ENCODE results near the gene MROH2A.

- TF ChIP-seq, protein P1, sequence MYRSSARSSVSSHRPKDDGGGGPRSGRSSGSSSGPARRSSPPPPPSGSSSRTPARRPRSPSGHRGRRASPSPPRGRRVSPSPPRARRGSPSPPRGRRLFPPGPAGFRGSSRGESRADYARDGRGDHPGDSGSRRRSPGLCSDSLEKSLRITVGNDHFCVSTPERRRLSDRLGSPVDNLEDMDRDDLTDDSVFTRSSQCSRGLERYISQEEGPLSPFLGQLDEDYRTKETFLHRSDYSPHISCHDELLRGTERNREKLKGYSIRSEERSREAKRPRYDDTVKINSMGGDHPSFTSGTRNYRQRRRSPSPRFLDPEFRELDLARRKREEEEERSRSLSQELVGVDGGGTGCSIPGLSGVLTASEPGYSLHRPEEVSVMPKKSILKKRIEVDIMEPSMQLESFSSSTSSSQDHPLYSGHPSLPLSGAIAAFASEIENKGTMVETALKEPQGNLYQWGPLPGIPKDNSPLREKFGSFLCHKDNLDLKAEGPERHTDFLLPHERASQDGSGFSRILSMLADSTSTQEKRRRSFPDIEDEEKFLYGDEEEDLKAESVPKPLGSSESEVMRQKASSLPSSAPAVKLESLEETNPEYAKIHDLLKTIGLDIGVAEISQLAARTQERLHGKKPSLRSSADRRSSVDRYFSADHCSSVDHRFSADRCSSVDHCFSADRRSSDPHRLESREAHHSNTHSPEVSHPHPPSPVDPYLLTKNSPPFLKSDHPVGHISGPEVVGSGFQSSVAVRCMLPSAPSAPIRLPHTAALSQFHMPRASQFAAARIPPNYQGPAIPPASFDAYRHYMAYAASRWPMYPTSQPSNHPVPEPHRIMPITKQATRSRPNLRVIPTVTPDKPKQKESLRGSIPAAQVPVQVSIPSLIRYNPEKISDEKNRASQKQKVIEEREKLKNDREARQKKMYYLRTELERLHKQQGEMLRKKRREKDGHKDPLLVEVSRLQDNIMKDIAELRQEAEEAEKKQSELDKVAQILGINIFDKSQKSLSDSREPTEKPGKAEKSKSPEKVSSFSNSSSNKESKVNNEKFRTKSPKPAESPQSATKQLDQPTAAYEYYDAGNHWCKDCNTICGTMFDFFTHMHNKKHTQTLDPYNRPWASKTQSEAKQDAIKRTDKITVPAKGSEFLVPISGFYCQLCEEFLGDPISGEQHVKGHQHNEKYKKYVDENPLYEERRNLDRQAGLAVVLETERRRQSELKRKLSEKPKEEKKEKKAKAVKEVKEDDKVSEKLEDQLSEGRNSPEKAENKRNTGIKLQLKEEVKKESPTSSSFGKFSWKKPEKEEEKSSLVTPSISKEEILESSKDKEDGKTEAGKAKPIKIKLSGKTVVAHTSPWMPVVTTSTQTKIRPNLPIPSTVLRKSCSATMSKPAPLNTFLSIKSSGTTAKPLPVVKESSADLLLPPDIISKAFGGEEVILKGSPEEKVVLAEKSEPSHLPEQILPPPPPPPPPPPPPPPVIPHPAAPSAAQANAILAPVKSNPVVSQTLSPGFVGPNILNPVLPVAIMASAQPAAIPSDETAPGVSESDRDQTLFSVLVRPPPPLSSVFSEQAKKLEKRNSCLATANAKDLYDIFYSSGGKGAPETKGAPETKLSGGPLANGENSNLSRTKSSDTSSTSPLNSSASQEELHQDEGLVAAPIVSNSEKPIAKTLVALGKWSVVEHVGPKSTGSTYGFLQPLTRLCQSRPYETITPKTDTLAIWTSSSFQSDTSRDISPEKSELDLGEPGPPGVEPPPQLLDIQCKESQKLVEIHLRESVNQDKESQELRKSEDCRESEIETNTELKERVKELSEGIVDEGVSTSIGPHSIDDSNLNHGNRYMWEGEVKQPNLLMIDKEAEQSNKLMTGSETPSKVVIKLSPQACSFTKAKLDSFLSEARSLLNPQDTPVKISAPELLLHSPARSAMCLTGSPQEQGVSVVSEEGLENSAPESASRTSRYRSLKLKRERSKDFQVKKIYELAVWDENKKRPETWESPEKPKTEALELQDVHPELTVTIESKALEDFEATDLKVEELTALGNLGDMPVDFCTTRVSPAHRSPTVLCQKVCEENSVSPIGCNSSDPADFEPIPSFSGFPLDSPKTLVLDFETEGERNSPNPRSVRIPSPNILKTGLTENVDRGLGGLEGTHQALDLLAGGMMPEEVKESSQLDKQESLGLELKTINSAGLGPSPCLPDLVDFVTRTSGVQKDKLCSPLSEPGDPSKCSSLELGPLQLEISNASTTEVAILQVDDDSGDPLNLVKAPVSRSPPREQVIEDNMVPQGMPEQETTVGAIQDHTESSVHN (IDR thresholded peaks at IDR 0.05; ENCODE audit: borderline replicate concordance in 1 of 2, low read depth in 1 of 2): no peak
- no peak for TF ChIP-seq CTCF (IDR thresholded peaks at IDR 0.05 in 2 of 3, conservative IDR thresholded peaks at IDR 0.05 in 1 of 3; ENCODE audit: insufficient read depth in 2 of 3, low read depth in 1 of 3, low read length in 3 of 3)
- no peak for TF ChIP-seq ATF1 (CRISPR knock-in tag; IDR thresholded peaks at IDR 0.05)
- no peak for TF ChIP-seq ATF1 (tag; IDR thresholded peaks at IDR 0.05)
- no peak for TF ChIP-seq JUND (IDR thresholded peaks at IDR 0.05; ENCODE audit: borderline replicate concordance, low read depth, low read length)
- TF ChIP-seq JUND (tag; IDR thresholded peaks at IDR 0.05; ENCODE audit: borderline replicate concordance, low read depth, low read length): no peak
- TF ChIP-seq MAX (CRISPR knock-in tag; IDR thresholded peaks at IDR 0.05): no peak
- TF ChIP-seq ZNF263 (CRISPR knock-in tag; IDR thresholded peaks at IDR 0.05; ENCODE audit: borderline replicate concordance): no peak
- TF ChIP-seq EZH2 (IDR thresholded peaks at IDR 0.05; ENCODE audit: borderline replicate concordance, low read depth, low read length): no peak
- no peak for TF ChIP-seq ELK1 (CRISPR knock-in tag; IDR thresholded peaks at IDR 0.05)
- no peak for TF ChIP-seq USF2 (CRISPR knock-in tag; IDR thresholded peaks at IDR 0.05)
These were observed 59.6 kb downstream of the MROH2A start for GRCh38 chr2:233837694-233838229.
